ENCODE data around the gene SYP. TPM values are rescaled to one million over a fixed set of nuclear protein-coding genes. Genes with fewer than 3 reads are reported as not detected.

The SYP gene
- total and polyA plus RNA-seq, 7 donors, result 1.2 to 20.2 (median 8.0) TPM

- Histone ChIP-seq H3K36me3 (no peaks in the 10 kb centered on the region), H3K27me3 (no peaks in the 10 kb centered on the region), H3K4me3 (peak overlapping the region; percentile 22 to 48 (median 44)), H3K27ac (peak overlapping the region; percentile 89 to 92 (median 91)), H3K9me3 (no peaks in the 10 kb centered on the region), H3K4me1 (peaks cover 0 to 17% (median 13%) of the 10 kb centered on the region in 4 donors)
- DNase-seq, result no peak
- 68 to 70% methylated on average over 3 of the region's 3 CpGs for WGBS, 2 donors
- TF ChIP-seq EP300 (IDR thresholded peaks at IDR 0.05), result no peak
- TF ChIP-seq POLR2AphosphoS5 (IDR thresholded peaks at IDR 0.05), result no peak
- no peak for TF ChIP-seq CTCF (IDR thresholded peaks at IDR 0.05)
- no peak for TF ChIP-seq POLR2A (IDR thresholded peaks at IDR 0.05)
- intact Hi-C loops (cut with DNase I), result loop anchor here (10.0 kb wide), 1 partner anchor 123 kb away; the partner anchor contains the start of gene TFE3
These were observed 32.3 kb downstream of the SYP start for GRCh38 chrX:49167740-49168108.

GRCh38 chrX:49166914-49167739 is 32.9 kb downstream of the SYP start:
- Histone ChIP-seq H3K27me3 (no peaks in the 10 kb centered on the region), H3K36me3 (no peaks in the 10 kb centered on the region), H3K4me1 (peaks cover 0 to 17% (median 13%) of the 10 kb centered on the region in 4 donors), H3K27ac (peak overlapping the region; percentile 89 to 92 (median 91)), H3K9me3 (no peaks in the 10 kb centered on the region), H3K4me3 (peak overlapping the region; percentile 22 to 48 (median 44))
- no peak for TF ChIP-seq EP300 (IDR thresholded peaks at IDR 0.05)
- TF ChIP-seq POLR2A (IDR thresholded peaks at IDR 0.05), result peak; percentile 63 to 79
- TF ChIP-seq POLR2AphosphoS5 (IDR thresholded peaks at IDR 0.05), result peak; percentile 84 to 86 (median 85)
- TF ChIP-seq CTCF (IDR thresholded peaks at IDR 0.05), result no peak
- DNase-seq, result peak; percentile 95
- intact Hi-C loops (cut with DNase I), result loop anchor here (10.0 kb wide), 1 partner anchor 122 kb away; the partner anchor contains the start of gene TFE3
- WGBS, 2 donors, result 2 to 14% methylated on average over 35 of the region's 35 CpGs

DNA sequence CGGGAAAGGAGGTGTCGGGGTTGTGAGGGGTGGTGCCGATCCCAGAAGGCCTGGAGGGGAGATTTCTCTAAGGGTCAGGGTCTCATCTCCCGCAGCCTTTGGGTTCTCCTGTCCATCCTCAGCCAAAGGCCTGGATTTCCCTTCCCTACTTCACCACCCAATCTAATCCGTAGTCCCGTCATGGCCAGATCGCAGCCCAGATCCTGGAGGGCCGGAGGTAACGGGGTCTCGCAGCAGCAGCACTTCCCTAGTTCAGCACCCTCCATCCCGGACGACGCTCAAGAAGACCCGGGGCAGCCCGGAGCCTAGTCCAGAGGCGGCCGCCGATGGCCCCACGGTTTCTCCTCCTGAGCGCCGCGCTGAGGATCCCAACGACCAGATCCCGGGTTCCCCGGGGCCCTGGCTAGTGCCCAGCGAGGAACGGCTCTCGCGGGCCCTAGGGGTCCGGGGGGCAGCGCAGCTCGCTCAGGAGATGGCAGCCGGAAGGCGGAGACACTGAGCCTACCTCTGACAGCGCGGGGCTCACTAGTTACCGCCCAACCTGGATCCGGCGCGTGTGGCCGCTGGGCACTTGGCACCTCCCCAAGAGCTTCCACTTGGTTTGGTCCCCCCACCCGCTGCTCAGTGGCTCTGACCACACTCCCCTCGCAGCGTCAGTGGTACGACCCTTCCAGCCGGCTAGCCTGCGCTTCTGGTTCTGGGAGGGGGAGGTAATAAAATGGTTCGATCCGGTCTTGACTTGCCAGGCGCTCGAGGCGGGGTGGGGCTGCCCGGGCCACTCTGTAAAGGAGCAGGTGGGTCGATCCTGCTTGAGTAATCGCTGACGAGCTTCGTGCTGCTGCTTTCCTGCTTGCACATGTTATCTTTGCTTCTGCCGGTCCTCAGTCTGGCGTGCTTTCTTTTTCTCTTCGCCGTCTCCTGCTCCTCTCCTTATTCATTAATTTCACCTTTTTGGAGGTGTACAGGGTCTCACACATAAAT is 33.8 kb downstream of the SYP start:
- peaks cover 0 to 13% (median 13%) of the 10 kb centered on the region in 4 donors for H3K4me1 ChIP-seq
- WGBS, 2 donors, result 10 to 24% methylated on average over 61 of the region's 61 CpGs
- no peaks in the 10 kb centered on the region for H3K36me3 ChIP-seq
- H3K4me3 ChIP-seq, result peak overlapping the region; percentile 21 to 48 (median 44)
- TF ChIP-seq POLR2A (IDR thresholded peaks at IDR 0.05), result peak in 1 of 2 donors; percentile 10
- no peak for TF ChIP-seq EP300 (IDR thresholded peaks at IDR 0.05)
- peak in 3 of 4 donors; percentile 30 to 65 (median 49) for TF ChIP-seq POLR2AphosphoS5 (IDR thresholded peaks at IDR 0.05)
- TF ChIP-seq CTCF (IDR thresholded peaks at IDR 0.05), result peak in 2 of 4 experiments; percentile 16 to 20
- intact Hi-C loops (cut with DNase I), result loop anchor here (10.0 kb wide), 1 partner anchor 121 kb away; the partner anchor contains the start of gene TFE3
- peak; percentile 93 for DNase-seq
- peak overlapping the region; percentile 89 to 92 (median 91) for H3K27ac ChIP-seq
- H3K27me3 ChIP-seq, result no peaks in the 10 kb centered on the region
- H3K9me3 ChIP-seq, result no peaks in the 10 kb centered on the region

DNA sequence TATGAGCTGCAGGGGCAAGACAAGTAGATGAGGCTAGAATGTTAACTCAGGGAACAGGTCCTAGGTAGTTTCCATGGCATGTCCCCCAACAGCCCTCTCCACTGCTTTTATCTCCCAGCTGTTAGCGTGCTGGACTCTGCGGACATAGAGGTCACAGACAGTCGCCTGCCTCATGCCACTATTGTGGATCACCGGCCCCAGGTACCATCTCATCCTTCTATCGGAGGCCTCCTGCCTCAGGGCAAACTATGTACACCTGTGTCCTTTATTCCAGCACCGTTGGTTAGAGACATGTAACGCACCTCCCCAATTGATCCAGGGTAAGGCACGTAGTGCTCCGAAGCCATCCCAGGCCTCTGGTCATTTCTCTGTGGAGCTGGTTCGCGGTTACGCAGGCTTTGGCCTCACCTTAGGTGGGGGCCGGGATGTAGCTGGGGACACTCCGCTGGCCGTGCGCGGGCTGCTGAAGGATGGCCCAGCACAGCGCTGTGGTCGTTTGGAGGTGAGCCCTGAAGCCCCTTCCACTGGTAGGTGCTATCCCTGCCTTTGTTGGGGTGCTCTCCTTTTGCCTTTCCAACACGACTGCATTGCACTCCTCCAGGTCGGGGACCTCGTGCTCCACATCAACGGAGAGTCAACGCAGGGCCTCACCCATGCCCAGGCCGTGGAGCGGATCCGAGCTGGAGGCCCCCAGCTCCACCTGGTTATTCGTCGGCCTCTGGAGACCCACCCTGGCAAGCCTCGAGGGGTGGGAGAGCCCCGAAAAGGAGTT is 35.2 kb downstream of the SYP start:
- no peaks in the 10 kb centered on the region for H3K27me3 ChIP-seq
- no peak for DNase-seq
- H3K4me1 ChIP-seq, result peaks cover 0 to 13% (median 11%) of the 10 kb centered on the region in 4 donors
- H3K27ac ChIP-seq, result peak overlapping the region; percentile 89 to 92 (median 91)
- TF ChIP-seq POLR2AphosphoS5 (IDR thresholded peaks at IDR 0.05) (no peak), EP300 (IDR thresholded peaks at IDR 0.05) (no peak), CTCF (IDR thresholded peaks at IDR 0.05) (no peak), POLR2A (IDR thresholded peaks at IDR 0.05) (no peak)
- H3K36me3 ChIP-seq, result no peaks in the 10 kb centered on the region
- H3K9me3 ChIP-seq, result no peaks in the 10 kb centered on the region
- 87 to 94% methylated on average over 31 of the region's 31 CpGs for WGBS, 2 donors
- intact Hi-C loops (cut with DNase I), result loop anchor here (10.0 kb wide), 1 partner anchor 120 kb away; the partner anchor contains the start of gene TFE3
- no peak overlapping the region for H3K4me3 ChIP-seq

Measured in sigmoid colon (tissue), 7 donors.